CD14-positive monocyte (primary cell): Measurements from ENCODE around the gene RSPH4A. TPM values are rescaled to one million over a fixed set of nuclear protein-coding genes. Genes with fewer than 3 reads are reported as not detected.

Experiments used
- DNase-seq, 3 donors: peaks; one replicate each; pipeline ENCODE4 v3.0.0-alpha.2; 2011 to 2022
- H2AFZ ChIP-seq: 2 replicates; pipeline ENCODE4 v1.6.0; 2012; ENCODE audit warnings: mild to moderate bottlenecking, low read depth, low read length, inconsistent platforms; ENCODE audit not compliant: insufficient read depth, poor library complexity, severe bottlenecking
- H3K27ac ChIP-seq, 2 donors: 1 replicate in 1 of 2; 2 replicates in 1 of 2; pipeline ENCODE4 v1.5.1; 2012 to 2013; ENCODE audit warnings: low read length in 2 of 2, control low read depth in 1 of 2, inconsistent platforms in 1 of 2, low read depth in 1 of 2, mild to moderate bottlenecking in 1 of 2
- H3K27me3 ChIP-seq, 2 donors: one replicate each; pipeline versions ENCODE4 v1.6.0 to v1.6.1; 2011 to 2013; ENCODE audit warnings: low read length in 2 of 2; ENCODE audit not compliant: control insufficient read depth in 2 of 2, insufficient read depth in 2 of 2
- H3K36me3 ChIP-seq, 2 donors: replicated peaks in 1 of 2; 1 replicate in 1 of 2; 2 replicates in 1 of 2; pipeline versions ENCODE4 v1.5.1 to v1.6.1; 2012 to 2013; ENCODE audit warnings: low read length in 2 of 2, control low read depth in 1 of 2, inconsistent platforms in 1 of 2, mild to moderate bottlenecking in 1 of 2; ENCODE audit not compliant: insufficient read depth in 2 of 2, control insufficient read depth in 1 of 2
- H3K4me1 ChIP-seq, 2 donors: 1 replicate in 1 of 2; 2 replicates in 1 of 2; pipeline versions ENCODE4 v1.5.1 to v1.6.1; 2012 to 2013; ENCODE audit warnings: low read length in 2 of 2, control low read depth in 1 of 2, inconsistent platforms in 1 of 2, mild to moderate bottlenecking in 1 of 2, moderate library complexity in 1 of 2; ENCODE audit not compliant: insufficient read depth in 2 of 2, control insufficient read depth in 1 of 2
- H3K4me2 ChIP-seq: replicated peaks from 2 replicates; pipeline ENCODE3; 2012; ENCODE audit warnings: low read length, moderate library complexity, mild to moderate bottlenecking; ENCODE audit not compliant: poor library complexity, severe bottlenecking; ENCODE audit errors: extremely low read depth
- H3K4me3 ChIP-seq, 3 experiments: fragments of 200-600 bp in 1 of 3; sonication (generic) in 1 of 3; replicated peaks in 1 of 3; 1 replicate in 2 of 3; 2 replicates in 1 of 3; pipeline ENCODE4 v1.5.1; 2011 to 2013; ENCODE audit warnings: low read length in 3 of 3, mild to moderate bottlenecking in 3 of 3, control low read depth in 2 of 3, low read depth in 2 of 3, inconsistent platforms in 1 of 3, moderate library complexity in 1 of 3
- H3K79me2 ChIP-seq: 2 replicates; pipeline ENCODE4 v1.6.0; 2012; ENCODE audit warnings: mild to moderate bottlenecking, control low read depth, inconsistent platforms, low read length, moderate library complexity; ENCODE audit not compliant: insufficient read depth
- H3K9ac ChIP-seq: 2 replicates; pipeline ENCODE4 v1.6.0; 2017; ENCODE audit warnings: low read length, mild to moderate bottlenecking; ENCODE audit not compliant: insufficient read depth, poor library complexity, severe bottlenecking
- H3K9me3 ChIP-seq, 2 donors: replicated peaks in 1 of 2; 1 replicate in 1 of 2; 2 replicates in 1 of 2; pipeline versions ENCODE4 v1.5.1 to v1.6.1; 2012 to 2013; ENCODE audit warnings: low read length in 2 of 2, control low read depth in 1 of 2; ENCODE audit not compliant: control insufficient read depth in 1 of 2, insufficient read depth in 1 of 2
- H4K20me1 ChIP-seq: 2 replicates; pipeline ENCODE4 v1.6.0; 2012; ENCODE audit warnings: mild to moderate bottlenecking, low read length, control low read depth, moderate library complexity; ENCODE audit not compliant: insufficient read depth
- H3K27ac Mint-ChIP-seq, 7 donors: one replicate each; pipeline ENCODE4 v1.8.0; 2020; ENCODE audit warnings: mild to moderate bottlenecking in 7 of 7, mixed read lengths in 7 of 7, moderate library complexity in 6 of 7, inconsistent platforms in 2 of 7
- H3K27me3 Mint-ChIP-seq, 3 donors: one replicate each; pipeline ENCODE4 v1.8.0; 2021 to 2022; ENCODE audit warnings: low read depth in 3 of 3, mild to moderate bottlenecking in 3 of 3, mixed read lengths in 3 of 3, moderate library complexity in 3 of 3, inconsistent platforms in 1 of 3
- H3K36me3 Mint-ChIP-seq, 2 donors: one replicate each; pipeline ENCODE4 v1.8.0; 2020; ENCODE audit warnings: mixed read lengths in 2 of 2, inconsistent platforms in 1 of 2, mild to moderate bottlenecking in 1 of 2
- H3K4me1 Mint-ChIP-seq: one replicate; pipeline ENCODE4 v1.8.0; 2020; ENCODE audit warnings: mild to moderate bottlenecking, mixed read lengths
- H3K4me3 Mint-ChIP-seq, 2 donors: one replicate each; pipeline ENCODE4 v1.8.0; 2020; ENCODE audit warnings: mild to moderate bottlenecking in 2 of 2, mixed read lengths in 2 of 2, moderate library complexity in 1 of 2
- H3K9me3 Mint-ChIP-seq, 7 donors: one replicate each; pipeline ENCODE4 v1.8.0; 2020 to 2022; ENCODE audit warnings: mixed read lengths in 7 of 7, mild to moderate bottlenecking in 6 of 7, moderate library complexity in 6 of 7, inconsistent platforms in 2 of 7
- CTCF ChIP-seq: fragments of 200-600 bp; IDR thresholded peaks from one replicate; pipeline ENCODE4 v1.8.0; 2022; ENCODE audit warnings: antibody characterized with exemption, mild to moderate bottlenecking
- WGBS: methylation state at CpG from one replicate; pipeline ENCODE4 v1.1.5; 2013; ENCODE audit warnings: missing lambda C conversion rate; ENCODE audit not compliant: insufficient coverage; 5-methylcytosine and 5-hydroxymethylcytosine counted together
- intact Hi-C, 2 donors: fragments of 100-400 bp; cut with micrococcal nuclease; formaldehyde crosslinking; loops; one replicate each; pipeline versions ENCODE4 v1.15.0 to v1.15.1; 2023
- polyA plus RNA-seq, 3 donors: library from polyadenylated mRNA; depleted of rRNA in 1 of 3; unstranded in 2 of 3; stranded (reverse) in 1 of 3; fragments of 300-500 nt in 2 of 3; fragments of >200 nt in 1 of 3; fragmentation: Illumina TruSeq in 2 of 3; gene quantifications; 1 replicate in 2 of 3; 2 replicates in 1 of 3; pipeline ENCODE4 v1.2.3, GENCODE V29; 2012 to 2021

Gene RSPH4A
- polyA plus RNA-seq, 3 donors, result 0.15 TPM; not detected in 2

GRCh38 chr6:116625872-116626271 is 9.6 kb downstream of the RSPH4A start:
- WGBS, result 100% methylated on average over 1 of the region's 3 CpGs
- H4K20me1 ChIP-seq, result no peaks in the 10 kb centered on the region
- H3K4me2 ChIP-seq, result no peak overlapping the region
- H3K9ac ChIP-seq, result no peak overlapping the region
- no peaks in the 10 kb centered on the region for H3K36me3 Mint-ChIP-seq
- no peak for TF ChIP-seq CTCF
- intact Hi-C loops, result no loop called here
- H3K27ac Mint-ChIP-seq, result no peak overlapping the region
- no peak overlapping the region for H2AFZ ChIP-seq
- no peak overlapping the region for H3K4me3 ChIP-seq
- H3K79me2 ChIP-seq, result no peaks in the 10 kb centered on the region
- peaks cover 0 to 4% (median 2%) of the 10 kb centered on the region in 7 donors for H3K9me3 Mint-ChIP-seq
- peaks cover 0 to 5% of the 10 kb centered on the region in 2 donors for H3K9me3 ChIP-seq
- DNase-seq, result no peak
- H3K36me3 ChIP-seq, result no peaks in the 10 kb centered on the region
- H3K4me3 Mint-ChIP-seq, result no peak overlapping the region
- peaks cover 0 to 6% (median 4%) of the 10 kb centered on the region in 3 donors for H3K27me3 Mint-ChIP-seq
- H3K27ac ChIP-seq, result no peak overlapping the region
- H3K27me3 ChIP-seq, result no peaks in the 10 kb centered on the region
- peaks cover 11 to 23% of the 10 kb centered on the region in 2 donors for H3K4me1 ChIP-seq
- peaks cover 17% of the 10 kb centered on the region for H3K4me1 Mint-ChIP-seq

GRCh38 chr6:116629563-116629981 is 13.3 kb downstream of the RSPH4A start:
- no peaks in the 10 kb centered on the region for H3K27me3 ChIP-seq
- H3K27ac ChIP-seq, result peak overlapping the region in 1 of 2 donors; percentile 18
- peaks cover 0 to 5% of the 10 kb centered on the region in 2 donors for H3K9me3 ChIP-seq
- peak overlapping the region in 1 of 2 donors; percentile 36 for H3K4me3 Mint-ChIP-seq
- 57% methylated on average over 1 of the region's 5 CpGs for WGBS
- peak overlapping the region in 5 of 7 donors; percentile 29 to 72 (median 58) for H3K27ac Mint-ChIP-seq
- H3K36me3 Mint-ChIP-seq, result peaks cover 23 to 26% of the 10 kb centered on the region in 2 donors
- H3K36me3 ChIP-seq, result peaks cover 0 to 35% of the 10 kb centered on the region in 2 donors
- H3K4me1 Mint-ChIP-seq, result peaks cover 19% of the 10 kb centered on the region
- no peaks in the 10 kb centered on the region for H4K20me1 ChIP-seq
- H3K4me3 ChIP-seq, result peak overlapping the region in 1 of 3 experiments; percentile 2
- no peak for TF ChIP-seq CTCF
- H2AFZ ChIP-seq, result no peak overlapping the region
- peaks cover 0 to 4% (median 2%) of the 10 kb centered on the region in 7 donors for H3K9me3 Mint-ChIP-seq
- peaks cover 11 to 23% of the 10 kb centered on the region in 2 donors for H3K4me1 ChIP-seq
- no peaks in the 10 kb centered on the region for H3K79me2 ChIP-seq
- no peak overlapping the region for H3K9ac ChIP-seq
- intact Hi-C loops, result no loop called here
- H3K27me3 Mint-ChIP-seq, result peaks cover 0 to 4% (median 3%) of the 10 kb centered on the region in 3 donors
- no peak overlapping the region for H3K4me2 ChIP-seq
- peak in 2 of 3 donors; percentile 73 to 80 for DNase-seq
